ENCODE data around the gene ABCC6. TPM values are rescaled to one million over a fixed set of nuclear protein-coding genes. Genes with fewer than 3 reads are reported as not detected.
"Not testable (repeated sequence)": the region's sequence is repeated elsewhere in the genome, so short reads cannot be mapped to it uniquely, and the experiment has no call there.

The ABCC6 gene
- total RNA-seq, 4 donors from 2014 or later: 0.29 TPM; not detected in 3

- Histone ChIP-seq H3K4me1 (no peaks in the 10 kb centered on the region), H3K27me3 (no peaks in the 10 kb centered on the region), H3K27ac (no peak overlapping the region), H3K36me3 (no peaks in the 10 kb centered on the region), H3K4me3 (no peak overlapping the region), H3K9me3 (no peaks in the 10 kb centered on the region)
- TF ChIP-seq CTCF (IDR thresholded peaks at IDR 0.05) (no peak), POLR2A (IDR thresholded peaks at IDR 0.05) (no peak)
- intact Hi-C loops (cut with DNase I): loop anchor here (10.0 kb wide), 1 partner anchor 431 kb away; no protein-coding TSS in a partner anchor
- DNase-seq: no peak
- 92 to 93% methylated on average over 3 of the region's 3 CpGs for WGBS, 2 donors
These were observed 27.2 kb downstream of the ABCC6 start for GRCh38 chr16:16196099-16196498.

- Histone ChIP-seq H3K4me3 (no peak overlapping the region), H3K9me3 (no peaks in the 10 kb centered on the region), H3K4me1 (no peaks in the 10 kb centered on the region), H3K27ac (no peak overlapping the region), H3K36me3 (no peaks in the 10 kb centered on the region), H3K27me3 (peaks cover 0 to 6% (median 0%) of the 10 kb centered on the region in 4 donors)
- TF ChIP-seq POLR2A (IDR thresholded peaks at IDR 0.05): no peak
- no peak for TF ChIP-seq CTCF (IDR thresholded peaks at IDR 0.05)
- no peak for DNase-seq
- 50 to 54% methylated on average over 8 of the region's 8 CpGs for WGBS, 2 donors
- intact Hi-C loops (cut with DNase I): loop anchor here (10.0 kb wide), 1 partner anchor 427 kb away; no protein-coding TSS in a partner anchor
These were observed 31.7 kb downstream of the ABCC6 start for GRCh38 chr16:16191493-16192167.

- WGBS, 2 donors: 90 to 93% methylated on average over 4 to 9 of the region's 12 CpGs
- H3K27ac ChIP-seq, H3K36me3 ChIP-seq, H3K9me3 ChIP-seq, H3K27me3 ChIP-seq, H3K4me1 ChIP-seq, DNase-seq, H3K4me3 ChIP-seq: not testable (repeated sequence)
- intact Hi-C loops (cut with DNase I): loop anchor here (10.0 kb wide), 1 partner anchor 426 kb away; no protein-coding TSS in a partner anchor
These were observed 32.3 kb downstream of the ABCC6 start for GRCh38 chr16:16190966-16191365.

- intact Hi-C loops (cut with DNase I): loop anchor here (10.0 kb wide), 1 partner anchor 426 kb away; no protein-coding TSS in a partner anchor
- Histone ChIP-seq H3K4me1 (no peaks in the 10 kb centered on the region), H3K9me3 (no peaks in the 10 kb centered on the region), H3K27ac (no peak overlapping the region), H3K36me3 (no peaks in the 10 kb centered on the region), H3K4me3 (no peak overlapping the region), H3K27me3 (peaks cover 0 to 6% (median 0%) of the 10 kb centered on the region in 4 donors)
- 67 to 78% methylated on average over 3 of the region's 5 CpGs for WGBS, 2 donors
- TF ChIP-seq CTCF (IDR thresholded peaks at IDR 0.05): no peak
- TF ChIP-seq POLR2A (IDR thresholded peaks at IDR 0.05): no peak
- no peak for DNase-seq
These were observed 32.7 kb downstream of the ABCC6 start for GRCh38 chr16:16190546-16190945.

GRCh38 chr16:16189842-16190241 is 33.5 kb downstream of the ABCC6 start:
- Histone ChIP-seq H3K4me1 (no peaks in the 10 kb centered on the region), H3K27me3 (peaks cover 0 to 6% (median 0%) of the 10 kb centered on the region in 4 donors), H3K9me3 (no peaks in the 10 kb centered on the region), H3K27ac (no peak overlapping the region), H3K36me3 (no peaks in the 10 kb centered on the region), H3K4me3 (no peak overlapping the region)
- WGBS, 2 donors: 57 to 63% methylated on average over 8 of the region's 8 CpGs
- DNase-seq: no peak
- intact Hi-C loops (cut with DNase I): loop anchor here (10.0 kb wide), 1 partner anchor 425 kb away; no protein-coding TSS in a partner anchor
- TF ChIP-seq POLR2A (IDR thresholded peaks at IDR 0.05): no peak
- no peak for TF ChIP-seq CTCF (IDR thresholded peaks at IDR 0.05)

Data from esophagus squamous epithelium (tissue), 5 donors.